Neuronal stem cell (in vitro differentiated cells): Measurements from ENCODE around the gene FPGS.

Experiments used
- DNase-seq: peaks from one replicate; pipeline ENCODE4 v3.0.0-alpha.2; 2013; ENCODE audit warnings: low spot score
- H2AFZ ChIP-seq: one replicate; pipeline ENCODE4 v1.6.1; 2013; ENCODE audit warnings: mild to moderate bottlenecking, low read length, inconsistent platforms
- H2AK5ac ChIP-seq: 2 replicates; pipeline ENCODE4 v1.6.1; 2013; ENCODE audit warnings: low read depth, mild to moderate bottlenecking, inconsistent platforms, low read length, moderate library complexity, mixed read lengths
- H2BK120ac ChIP-seq: 2 replicates; pipeline ENCODE4 v1.6.1; 2013; ENCODE audit warnings: low read depth, mild to moderate bottlenecking, inconsistent platforms, low read length, moderate library complexity, mixed read lengths
- H2BK12ac ChIP-seq: one replicate; pipeline ENCODE4 v1.6.1; 2013; ENCODE audit warnings: low read length, inconsistent platforms
- H2BK15ac ChIP-seq: 2 replicates; pipeline ENCODE4 v1.6.1; 2013; ENCODE audit warnings: mild to moderate bottlenecking, low read length, inconsistent platforms, mixed read lengths
- H2BK5ac ChIP-seq: one replicate; pipeline ENCODE4 v1.6.1; 2013; ENCODE audit warnings: inconsistent platforms, mild to moderate bottlenecking, low read length, moderate library complexity
- H3K14ac ChIP-seq: one replicate; pipeline ENCODE4 v1.6.1; 2013; ENCODE audit warnings: low read length, inconsistent platforms
- H3K18ac ChIP-seq: 2 replicates; pipeline ENCODE4 v1.6.1; 2013; ENCODE audit warnings: low read length, inconsistent platforms
- H3K23ac ChIP-seq: 2 replicates; pipeline ENCODE4 v1.6.1; 2013; ENCODE audit warnings: low read depth, mild to moderate bottlenecking, mixed read lengths, low read length, inconsistent platforms; ENCODE audit not compliant: poor library complexity
- H3K27ac ChIP-seq: replicated peaks from 3 replicates; pipeline ENCODE4 v1.5.1; 2013; ENCODE audit warnings: low read length, inconsistent platforms
- H3K27me3 ChIP-seq, 3 experiments: 2 replicates each; pipeline ENCODE4 v1.6.1; 2013; ENCODE audit warnings: low read length in 3 of 3, mild to moderate bottlenecking in 2 of 3, inconsistent platforms in 1 of 3, low read depth in 1 of 3, mixed read lengths in 1 of 3, moderate library complexity in 1 of 3; ENCODE audit not compliant: control insufficient read depth in 3 of 3, insufficient read depth in 3 of 3
- H3K36me3 ChIP-seq, 2 donors: replicated peaks in 1 of 2; 2 replicates each; pipeline ENCODE4 v1.6.1; 2013; ENCODE audit warnings: low read length in 2 of 2; ENCODE audit not compliant: control insufficient read depth in 2 of 2, insufficient read depth in 2 of 2
- H3K4ac ChIP-seq: 2 replicates; pipeline ENCODE4 v1.6.1; 2013; ENCODE audit warnings: inconsistent platforms, mild to moderate bottlenecking, low read length, moderate library complexity
- H3K4me1 ChIP-seq, 2 donors: 1 replicate in 1 of 2; 2 replicates in 1 of 2; pipeline ENCODE4 v1.6.1; 2013; ENCODE audit warnings: low read length in 2 of 2, low read depth in 1 of 2; ENCODE audit not compliant: control insufficient read depth in 2 of 2, insufficient read depth in 1 of 2
- H3K4me2 ChIP-seq: one replicate; pipeline ENCODE4 v1.6.1; 2013; ENCODE audit warnings: mild to moderate bottlenecking, low read length, inconsistent platforms; ENCODE audit not compliant: insufficient read depth, poor library complexity, severe bottlenecking
- H3K4me3 ChIP-seq, 2 donors: 2 replicates each; pipeline ENCODE4 v1.5.1; 2013; ENCODE audit warnings: low read length in 2 of 2, mild to moderate bottlenecking in 2 of 2, inconsistent platforms in 1 of 2, moderate library complexity in 1 of 2
- H3K79me1 ChIP-seq: one replicate; pipeline ENCODE4 v1.6.1; 2013; ENCODE audit warnings: low read depth, mild to moderate bottlenecking, inconsistent platforms, low read length, moderate library complexity
- H3K9ac ChIP-seq: one replicate; pipeline ENCODE4 v1.6.1; 2013; ENCODE audit warnings: mild to moderate bottlenecking, low read depth, low read length, inconsistent platforms; ENCODE audit not compliant: poor library complexity
- H3K9me3 ChIP-seq, 2 donors: replicated peaks in 1 of 2; 2 replicates each; pipeline versions ENCODE3 to v1.6.1; 2013; ENCODE audit warnings: low read length in 2 of 2, mild to moderate bottlenecking in 2 of 2, inconsistent platforms in 1 of 2, low read depth in 1 of 2, mixed read lengths in 1 of 2, moderate library complexity in 1 of 2; ENCODE audit not compliant: control insufficient read depth in 2 of 2, insufficient read depth in 1 of 2
- H4K8ac ChIP-seq: one replicate; pipeline ENCODE4 v1.6.1; 2013; ENCODE audit warnings: low read depth, mild to moderate bottlenecking, inconsistent platforms, low read length, moderate library complexity
- H4K91ac ChIP-seq: one replicate; pipeline ENCODE4 v1.6.1; 2013; ENCODE audit warnings: low read length, low read depth, mild to moderate bottlenecking, inconsistent platforms; ENCODE audit not compliant: poor library complexity
- WGBS, 2 donors: extraction: QIAGEN DNeasy Blood & Tissue Kit; methylation state at CpG; one replicate each; pipeline ENCODE4 v1.1.7; 2013; ENCODE audit warnings: missing lambda C conversion rate in 2 of 2, mixed read lengths in 1 of 2; ENCODE audit not compliant: insufficient read length in 2 of 2, insufficient replicate concordance in 1 of 2; ENCODE audit errors: extremely low coverage in 2 of 2; 5-methylcytosine and 5-hydroxymethylcytosine counted together

Gene FPGS

GRCh38 chr9:127754099-127755060 is 48.3 kb upstream of the FPGS start:
- Histone ChIP-seq H3K4me3 (peak overlapping the region; percentile 39 to 85), H3K14ac (no peak overlapping the region), H4K8ac (no peak overlapping the region), H3K79me1 (no peaks in the 10 kb centered on the region), H3K23ac (peak overlapping the region; percentile 47), H2BK12ac (no peak overlapping the region), H3K4me2 (peak overlapping the region; percentile 100), H3K18ac (peak overlapping the region; percentile 87), H3K36me3 (peaks cover 0 to 2% of the 10 kb centered on the region in 2 donors), H3K9me3 (no peaks in the 10 kb centered on the region), H2BK15ac (no peak overlapping the region), H2BK5ac (peak overlapping the region; percentile 85), H2AK5ac (peak overlapping the region; percentile 36), H4K91ac (no peak overlapping the region), H3K4ac (no peak overlapping the region), H3K4me1 (peaks cover 2 to 4% of the 10 kb centered on the region in 2 donors), H3K27me3 (peaks cover 0 to 58% (median 3%) of the 10 kb centered on the region in 3 experiments), H3K9ac (peak overlapping the region; percentile 67), H3K27ac (peak overlapping the region; percentile 24), H2AFZ (peak overlapping the region; percentile 92), H2BK120ac (no peak overlapping the region)
- DNase-seq = no peak
- WGBS, 2 donors = no CpG with 5 or more reads among the region's 86 CpGs

GRCh38 chr9:127755061-127756060 is 47.3 kb upstream of the FPGS start:
- peak; percentile 77 for DNase-seq
- Histone ChIP-seq H3K9ac (peak overlapping the region; percentile 56), H2BK15ac (no peak overlapping the region), H3K79me1 (no peaks in the 10 kb centered on the region), H3K14ac (no peak overlapping the region), H2BK5ac (peak overlapping the region; percentile 85), H3K27ac (no peak overlapping the region), H4K91ac (no peak overlapping the region), H2BK120ac (no peak overlapping the region), H3K4ac (no peak overlapping the region), H3K18ac (peak overlapping the region; percentile 68), H2AFZ (peak overlapping the region; percentile 92), H2BK12ac (no peak overlapping the region), H3K27me3 (peaks cover 0 to 59% (median 3%) of the 10 kb centered on the region in 3 experiments), H3K36me3 (no peaks in the 10 kb centered on the region), H3K9me3 (no peaks in the 10 kb centered on the region), H3K4me1 (peaks cover 2 to 4% of the 10 kb centered on the region in 2 donors), H2AK5ac (no peak overlapping the region), H3K4me3 (peak overlapping the region; percentile 39 to 85), H3K4me2 (peak overlapping the region; percentile 100), H4K8ac (no peak overlapping the region), H3K23ac (no peak overlapping the region)
- WGBS, 2 donors = no CpG with 5 or more reads among the region's 61 CpGs

GRCh38 chr9:127756233-127756632 is 46.4 kb upstream of the FPGS start:
- H3K4me2 ChIP-seq = no peak overlapping the region
- peaks cover 0 to 57% (median 3%) of the 10 kb centered on the region in 3 experiments for H3K27me3 ChIP-seq
- H4K8ac ChIP-seq = no peak overlapping the region
- no peak overlapping the region for H2AK5ac ChIP-seq
- no peak overlapping the region for H2BK5ac ChIP-seq
- H3K23ac ChIP-seq = no peak overlapping the region
- H3K9ac ChIP-seq = no peak overlapping the region
- no peak overlapping the region for H3K18ac ChIP-seq
- H3K4ac ChIP-seq = no peak overlapping the region
- no peak overlapping the region for H2BK120ac ChIP-seq
- H3K27ac ChIP-seq = no peak overlapping the region
- peaks cover 3 to 4% of the 10 kb centered on the region in 2 donors for H3K4me1 ChIP-seq
- no peak overlapping the region for H3K14ac ChIP-seq
- H3K9me3 ChIP-seq = no peaks in the 10 kb centered on the region
- H2BK15ac ChIP-seq = no peak overlapping the region
- no peak overlapping the region for H2BK12ac ChIP-seq
- DNase-seq = no peak
- H3K79me1 ChIP-seq = no peaks in the 10 kb centered on the region
- no peak overlapping the region for H3K4me3 ChIP-seq
- no peaks in the 10 kb centered on the region for H3K36me3 ChIP-seq
- no peak overlapping the region for H4K91ac ChIP-seq
- no peak overlapping the region for H2AFZ ChIP-seq
- WGBS, 2 donors = no CpG with 5 or more reads among the region's 3 CpGs
